ENCODE data around the gene ABCC4.
A peak's percentile ranks its signal among the peaks of the same experiment; 100 is the strongest.
"Not testable (repeated sequence)": the region's sequence is repeated elsewhere in the genome, so short reads cannot be mapped to it uniquely, and the experiment has no call there.

Gene ABCC4

GRCh38 chr13:95195146-95195545 lies 106.1 kb downstream of the ABCC4 start:
- no peak for DNase-seq (ENCODE audit: low read depth in 2 of 2)

GRCh38 chr13:95193509-95194230 lies 107.6 kb downstream of the ABCC4 start:
- DNase-seq (ENCODE audit: low read depth in 2 of 2): no peak

- DNase-seq (ENCODE audit: low read depth in 2 of 2): no peak
These were observed 108.3 kb downstream of the ABCC4 start for GRCh38 chr13:95192998-95193397.

- not testable (repeated sequence) for DNase-seq (ENCODE audit: low read depth in 2 of 2)
These were observed 108.7 kb downstream of the ABCC4 start for GRCh38 chr13:95192564-95192945.

- DNase-seq (ENCODE audit: low read depth in 2 of 2): peak; percentile 33 to 44
These were observed 109.3 kb downstream of the ABCC4 start for GRCh38 chr13:95191821-95192563.

- DNase-seq (ENCODE audit: low read depth in 2 of 2): no peak
These were observed 113.1 kb downstream of the ABCC4 start for GRCh38 chr13:95188128-95188527.

- peak in 1 of 2 donors; percentile 9 for DNase-seq (ENCODE audit: low read depth in 2 of 2)
These were observed 115.4 kb downstream of the ABCC4 start for GRCh38 chr13:95185851-95186250.

- DNase-seq (ENCODE audit: low read depth in 2 of 2): no peak
These were observed 115.9 kb downstream of the ABCC4 start for GRCh38 chr13:95185311-95185710.

- DNase-seq (ENCODE audit: low read depth in 2 of 2): no peak
These were observed 116.9 kb downstream of the ABCC4 start for GRCh38 chr13:95184317-95184716.

GRCh38 chr13:95182570-95183265 lies 118.5 kb downstream of the ABCC4 start:
- DNase-seq (ENCODE audit: low read depth in 2 of 2): no peak

GRCh38 chr13:95181586-95181985 lies 119.7 kb downstream of the ABCC4 start:
- no peak for DNase-seq (ENCODE audit: low read depth in 2 of 2)

GRCh38 chr13:95180513-95181245 lies 120.6 kb downstream of the ABCC4 start:
- DNase-seq (ENCODE audit: low read depth in 2 of 2): no peak

GRCh38 chr13:95176611-95177259 lies 124.5 kb downstream of the ABCC4 start:
- DNase-seq (ENCODE audit: low read depth in 2 of 2): no peak

GRCh38 chr13:95174517-95174916 lies 126.7 kb downstream of the ABCC4 start:
- no peak for DNase-seq (ENCODE audit: low read depth in 2 of 2)

- DNase-seq (ENCODE audit: low read depth in 2 of 2): no peak
These were observed 133.1 kb downstream of the ABCC4 start for GRCh38 chr13:95168191-95168590.

GRCh38 chr13:95167003-95167402 lies 134.2 kb downstream of the ABCC4 start:
- not testable (repeated sequence) for DNase-seq (ENCODE audit: low read depth in 2 of 2)

GRCh38 chr13:95164830-95165229 lies 136.4 kb downstream of the ABCC4 start:
- DNase-seq (ENCODE audit: low read depth in 2 of 2): no peak

GRCh38 chr13:95160112-95160906 lies 140.9 kb downstream of the ABCC4 start:
- DNase-seq (ENCODE audit: low read depth in 2 of 2): no peak

GRCh38 chr13:95159458-95159857 lies 141.8 kb downstream of the ABCC4 start:
- no peak for DNase-seq (ENCODE audit: low read depth in 2 of 2)

- no peak for DNase-seq (ENCODE audit: low read depth in 2 of 2)
These were observed 145.0 kb downstream of the ABCC4 start for GRCh38 chr13:95156208-95156607.

- DNase-seq (ENCODE audit: low read depth in 2 of 2): no peak
These were observed 145.7 kb downstream of the ABCC4 start for GRCh38 chr13:95155504-95155903.

Measured in stimulated activated CD8-positive, alpha-beta memory T cell treated with anti-CD3 and anti-CD28 coated beads, Interleukin-15, amount 100 ng/mL, for 48 hours (primary cell).